LNCaP clone FGC (cell line): ENCODE data around the gene MFSD2A.
A peak's percentile ranks its signal among the peaks of the same experiment; 100 is the strongest.
"Not testable (repeated sequence)": the region's sequence is repeated elsewhere in the genome, so short reads cannot be mapped to it uniquely, and the experiment has no call there.

Source experiments
- DNase-seq: peaks from one replicate; pipeline ENCODE4 v3.0.0-alpha.2; 2011; ENCODE audit warnings: low read depth
- H3K4me3 ChIP-seq: 2 replicates; pipeline ENCODE4 v1.5.1; 2011; ENCODE audit warnings: mild to moderate bottlenecking, low read depth, low read length, control low read depth
- TF ChIP-seq, protein P1 (sequence below): IDR thresholded peaks from 2 replicates; pipeline ENCODE4 v1.5.1; 2012; ENCODE audit warnings: mild to moderate bottlenecking; ENCODE audit not compliant: control insufficient read depth, insufficient read depth; ENCODE audit errors: extremely low read depth

Gene MFSD2A

DNA sequence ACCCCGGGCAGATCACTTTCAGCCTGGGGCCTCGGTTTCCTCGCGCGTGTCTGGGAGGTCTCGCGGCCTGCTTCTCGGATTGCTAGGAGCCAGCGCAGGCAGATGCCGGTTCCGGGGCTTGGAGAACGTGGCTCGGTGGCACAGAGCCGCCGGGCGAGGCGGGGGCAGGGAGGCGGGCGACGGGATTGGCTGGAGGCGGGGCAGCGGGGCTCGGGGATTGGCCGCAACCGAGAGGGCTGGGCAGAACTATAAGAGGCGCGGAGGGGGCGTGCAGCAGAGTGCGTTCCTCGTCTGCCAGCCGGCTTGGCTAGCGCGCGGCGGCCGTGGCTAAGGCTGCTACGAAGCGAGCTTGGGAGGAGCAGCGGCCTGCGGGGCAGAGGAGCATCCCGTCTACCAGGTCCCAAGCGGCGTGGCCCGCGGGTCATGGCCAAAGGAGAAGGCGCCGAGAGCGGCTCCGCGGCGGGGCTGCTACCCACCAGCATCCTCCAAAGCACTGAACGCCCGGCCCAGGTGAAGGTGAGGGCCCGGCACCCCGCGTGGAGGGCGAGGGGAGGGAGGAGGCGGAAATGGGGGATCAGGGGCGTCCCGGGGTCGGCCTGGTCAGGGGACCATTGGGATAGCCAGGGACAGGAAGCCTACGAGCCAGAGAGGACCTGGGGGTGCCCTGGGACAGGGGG, at the start of gene MFSD2A:
Gene MFSD2A (plus strand): TSS at position 276 of the 677 bp plus-strand sequence. CDS start 148 bp downstream, at position 424.
- peak; percentile 72 for DNase-seq
- peak within 1 kb of the TSS; percentile 60 for H3K4me3 ChIP-seq
- TF ChIP-seq, protein P1, sequence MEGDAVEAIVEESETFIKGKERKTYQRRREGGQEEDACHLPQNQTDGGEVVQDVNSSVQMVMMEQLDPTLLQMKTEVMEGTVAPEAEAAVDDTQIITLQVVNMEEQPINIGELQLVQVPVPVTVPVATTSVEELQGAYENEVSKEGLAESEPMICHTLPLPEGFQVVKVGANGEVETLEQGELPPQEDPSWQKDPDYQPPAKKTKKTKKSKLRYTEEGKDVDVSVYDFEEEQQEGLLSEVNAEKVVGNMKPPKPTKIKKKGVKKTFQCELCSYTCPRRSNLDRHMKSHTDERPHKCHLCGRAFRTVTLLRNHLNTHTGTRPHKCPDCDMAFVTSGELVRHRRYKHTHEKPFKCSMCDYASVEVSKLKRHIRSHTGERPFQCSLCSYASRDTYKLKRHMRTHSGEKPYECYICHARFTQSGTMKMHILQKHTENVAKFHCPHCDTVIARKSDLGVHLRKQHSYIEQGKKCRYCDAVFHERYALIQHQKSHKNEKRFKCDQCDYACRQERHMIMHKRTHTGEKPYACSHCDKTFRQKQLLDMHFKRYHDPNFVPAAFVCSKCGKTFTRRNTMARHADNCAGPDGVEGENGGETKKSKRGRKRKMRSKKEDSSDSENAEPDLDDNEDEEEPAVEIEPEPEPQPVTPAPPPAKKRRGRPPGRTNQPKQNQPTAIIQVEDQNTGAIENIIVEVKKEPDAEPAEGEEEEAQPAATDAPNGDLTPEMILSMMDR = no peak

DNA sequence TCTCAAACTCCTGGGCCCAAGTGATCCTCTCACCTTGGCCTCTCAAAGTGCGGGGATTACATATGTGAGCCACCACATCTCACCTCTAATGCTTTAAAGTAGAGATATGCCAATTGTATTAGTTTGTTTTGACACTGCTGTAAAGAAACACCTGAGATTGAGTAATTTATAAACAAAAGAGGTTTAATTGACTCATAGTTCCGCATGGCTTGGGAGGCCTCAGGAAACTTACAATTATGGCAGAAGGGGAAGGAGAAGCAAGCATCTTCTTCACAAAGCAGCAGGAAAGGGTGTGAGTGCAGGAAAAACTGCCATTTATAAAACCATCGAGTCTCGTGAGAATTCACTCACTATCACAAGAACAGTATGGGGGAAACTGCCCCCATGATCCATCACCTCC, 49.8 kb upstream of the MFSD2A start:
- no peak for DNase-seq
- TF ChIP-seq, protein P1 = no peak
- no peak overlapping the region for H3K4me3 ChIP-seq

DNA sequence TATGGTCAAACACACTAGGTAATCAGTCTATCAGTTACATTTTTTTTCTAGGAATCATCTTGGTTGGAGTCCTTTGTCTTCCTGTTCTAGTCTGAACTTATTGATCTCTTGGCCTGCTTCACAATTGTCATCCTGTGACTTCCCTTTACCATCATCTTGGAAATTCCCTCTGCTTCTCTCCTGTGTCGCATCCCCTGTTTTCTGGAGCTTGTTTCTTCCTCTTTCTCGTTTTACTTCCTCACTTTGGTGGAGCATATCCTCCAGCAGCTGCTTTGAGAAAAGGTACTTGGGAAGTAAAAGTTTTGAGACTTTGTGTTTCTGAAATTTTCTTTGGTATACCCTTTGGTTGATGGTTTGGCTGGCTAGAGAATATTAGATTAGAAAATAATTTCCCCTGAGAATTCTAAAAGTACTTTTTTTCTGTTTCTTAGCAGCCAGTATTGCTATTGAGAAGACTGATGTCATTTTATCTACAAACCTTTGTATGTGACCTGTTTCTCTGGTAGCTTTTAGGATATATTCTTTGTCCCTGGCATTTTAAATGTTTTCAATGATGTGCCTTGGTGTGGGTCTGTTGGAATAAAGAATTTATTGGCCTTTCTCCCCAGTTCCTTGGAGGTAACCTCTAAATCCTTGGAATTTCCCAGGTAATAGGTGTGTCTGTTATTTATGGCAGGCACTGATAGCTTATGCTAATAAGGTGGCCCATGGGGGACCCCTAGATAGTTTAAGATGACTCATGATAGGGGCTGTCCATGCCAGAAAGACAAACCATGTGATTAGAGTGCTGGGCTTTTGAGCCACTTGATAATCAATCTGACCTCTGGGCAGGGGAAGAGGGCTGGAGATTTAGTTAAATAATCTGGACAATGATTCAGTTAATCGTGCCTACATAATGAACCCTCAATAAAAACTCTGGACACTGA, 47.2 kb upstream of the MFSD2A start:
- no peak overlapping the region for H3K4me3 ChIP-seq
- TF ChIP-seq, protein P1 = no peak
- DNase-seq = no peak

DNA sequence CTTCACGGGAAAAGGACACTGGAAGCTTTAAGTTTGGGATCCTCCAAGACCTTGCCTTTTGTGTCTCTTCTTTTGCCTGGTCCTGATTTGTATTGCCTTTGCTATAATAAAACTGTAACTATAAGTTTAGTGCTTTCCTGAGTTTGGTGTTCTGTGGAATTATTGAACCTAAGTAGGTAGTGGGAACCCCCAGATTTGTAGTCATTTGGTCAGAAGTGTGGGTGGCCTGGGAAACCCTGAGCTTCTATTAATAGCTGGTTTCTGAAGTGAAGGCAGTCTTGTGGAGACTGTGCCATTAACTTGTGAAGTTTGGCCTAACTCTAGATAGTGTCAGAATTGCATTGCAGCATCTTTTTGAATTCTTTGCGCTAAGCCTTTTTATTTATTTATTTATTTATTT, 46.4 kb upstream of the MFSD2A start:
- TF ChIP-seq, protein P1 = no peak
- DNase-seq = no peak
- no peak overlapping the region for H3K4me3 ChIP-seq

DNA sequence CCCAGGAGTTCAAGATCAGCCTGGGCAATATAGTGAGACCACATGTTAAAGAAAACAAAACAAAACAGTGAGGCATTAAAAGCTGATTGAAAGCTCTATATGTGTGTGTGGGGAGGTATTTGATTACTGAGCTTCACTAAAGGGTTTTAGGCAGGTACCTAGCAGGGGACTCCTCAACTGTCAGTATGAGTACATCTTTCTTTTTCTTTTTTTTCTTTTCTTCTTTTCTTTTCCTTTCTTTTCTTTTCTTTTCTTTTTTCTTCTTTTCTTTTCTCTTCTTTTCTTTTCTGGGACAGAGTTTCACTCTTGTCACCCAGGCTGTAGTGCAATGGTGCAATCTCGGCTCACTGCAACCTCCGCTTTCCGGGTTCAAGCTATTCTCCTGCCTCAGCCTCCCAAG, 44.7 kb upstream of the MFSD2A start:
- TF ChIP-seq, protein P1 = no peak
- H3K4me3 ChIP-seq = no peak overlapping the region
- no peak for DNase-seq

DNA sequence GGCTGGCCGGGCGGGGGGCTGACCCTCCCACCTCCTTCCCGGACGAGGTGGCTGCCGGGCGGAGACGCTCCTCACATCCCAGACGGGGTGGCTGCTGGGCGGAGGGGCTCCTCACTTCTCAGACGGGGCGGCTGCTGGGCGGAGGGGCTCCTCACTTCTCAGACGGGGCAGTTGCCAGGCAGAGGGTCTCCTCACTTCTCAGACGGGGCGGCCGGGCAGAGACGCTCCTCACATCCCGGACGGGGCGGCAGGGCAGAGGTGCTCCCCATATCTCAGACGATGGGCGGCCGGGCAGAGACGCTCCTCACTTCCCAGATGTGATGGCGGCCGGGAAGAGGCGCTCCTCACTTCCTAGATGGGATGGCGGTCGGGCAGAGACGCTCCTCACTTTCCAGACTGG, 41.8 kb upstream of the MFSD2A start:
- H3K4me3 ChIP-seq, DNase-seq: not testable (repeated sequence)

DNA sequence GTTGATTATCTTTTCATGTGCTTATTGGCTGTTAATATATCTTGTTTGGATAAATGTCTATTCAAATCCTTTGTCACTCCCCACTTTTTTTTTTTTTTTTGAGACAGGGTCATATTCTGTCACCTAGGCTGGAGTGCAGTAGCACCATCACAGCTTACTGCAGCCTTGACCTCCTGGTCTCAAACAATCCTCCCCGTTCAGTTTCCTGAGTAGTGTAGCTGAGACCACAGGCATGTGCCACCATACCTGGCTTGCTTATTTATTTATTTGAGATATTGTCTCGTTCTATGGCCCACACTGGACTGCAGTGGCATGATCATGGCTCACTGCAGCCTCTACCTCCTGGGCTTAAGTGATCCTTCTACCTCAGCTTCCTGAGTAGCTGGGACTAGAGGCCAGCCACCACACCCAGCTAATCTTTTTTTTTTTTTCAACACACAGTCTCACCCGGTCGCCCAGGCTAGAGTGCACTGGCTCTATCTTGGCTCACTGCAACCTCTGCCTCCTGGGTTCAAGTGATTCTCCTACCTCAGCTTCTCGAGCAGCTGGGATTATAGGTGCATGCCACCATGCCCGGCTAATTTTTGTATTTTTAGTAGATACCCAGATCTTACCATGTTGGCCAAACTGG, 39.3 kb upstream of the MFSD2A start:
- no peak for DNase-seq
- H3K4me3 ChIP-seq = no peak overlapping the region
- TF ChIP-seq, protein P1 = no peak
